Stimulated activated effector memory CD8-positive, alpha-beta T cell treated with anti-CD3 and anti-CD28 coated beads, Interleukin-12 subunit alpha, Interleukin-12 subunit beta, amount 100 ng/mL, for 72 hours (primary cell): ENCODE results near the gene ZC3H10.

ENCODE experiments used
- ATAC-seq: fragments of 150-1000 bp; cut with Tn5 transposase; 2 replicates; pipeline ENCODE4 v1.10.0; 2021
- DNase-seq, 2 donors: peaks; one replicate each; pipeline ENCODE4 v3.0.0; 2021 to 2022; ENCODE audit warnings: low spot score in 2 of 2
- H3K27ac Mint-ChIP-seq: one replicate; pipeline ENCODE4 v1.8.0; 2022; ENCODE audit warnings: mild to moderate bottlenecking, mixed read lengths
- H3K36me3 Mint-ChIP-seq: one replicate; pipeline ENCODE4 v1.8.0; 2022; ENCODE audit warnings: mild to moderate bottlenecking, mixed read lengths
- H3K4me1 Mint-ChIP-seq: one replicate; pipeline ENCODE4 v1.8.0; 2022; ENCODE audit warnings: mixed read lengths
- H3K4me3 Mint-ChIP-seq: one replicate; pipeline ENCODE4 v1.8.0; 2022; ENCODE audit warnings: mild to moderate bottlenecking, mixed read lengths
- H3K9me3 Mint-ChIP-seq: one replicate; pipeline ENCODE4 v1.8.0; 2022; ENCODE audit warnings: mixed read lengths

Gene ZC3H10

GRCh38 chr12:56129942-56130495 is 12.0 kb downstream of the ZC3H10 start:
- Mint-ChIP-seq H3K4me1 (peaks cover 60% of the 10 kb centered on the region), H3K9me3 (no peaks in the 10 kb centered on the region), H3K36me3 (peaks cover 81% of the 10 kb centered on the region), H3K4me3 (peak overlapping the region; percentile 100), H3K27ac (peak overlapping the region; percentile 97)
- DNase-seq (no peak), ATAC-seq (no peak)

GRCh38 chr12:56130876-56131275 is 12.8 kb downstream of the ZC3H10 start:
- H3K27ac Mint-ChIP-seq: peak overlapping the region; percentile 97
- peaks cover 88% of the 10 kb centered on the region for H3K36me3 Mint-ChIP-seq
- H3K4me1 Mint-ChIP-seq: peaks cover 59% of the 10 kb centered on the region
- ATAC-seq (no peak), DNase-seq (no peak)
- H3K4me3 Mint-ChIP-seq: peak overlapping the region; percentile 100
- H3K9me3 Mint-ChIP-seq: no peaks in the 10 kb centered on the region

- ATAC-seq: no peak
- no peak overlapping the region for H3K4me3 Mint-ChIP-seq
- H3K27ac Mint-ChIP-seq: peak overlapping the region; percentile 97
- peaks cover 100% of the 10 kb centered on the region for H3K36me3 Mint-ChIP-seq
- peaks cover 46% of the 10 kb centered on the region for H3K4me1 Mint-ChIP-seq
- H3K9me3 Mint-ChIP-seq: no peaks in the 10 kb centered on the region
- DNase-seq: no peak
Measured at GRCh38 chr12:56134897-56135296, 16.8 kb downstream of the ZC3H10 start.

- Mint-ChIP-seq H3K9me3 (no peaks in the 10 kb centered on the region), H3K27ac (peak overlapping the region; percentile 74), H3K36me3 (peaks cover 100% of the 10 kb centered on the region), H3K4me3 (no peak overlapping the region), H3K4me1 (peaks cover 38% of the 10 kb centered on the region)
- ATAC-seq (no peak), DNase-seq (no peak)
Measured at GRCh38 chr12:56137853-56138571, 19.9 kb downstream of the ZC3H10 start.

DNA sequence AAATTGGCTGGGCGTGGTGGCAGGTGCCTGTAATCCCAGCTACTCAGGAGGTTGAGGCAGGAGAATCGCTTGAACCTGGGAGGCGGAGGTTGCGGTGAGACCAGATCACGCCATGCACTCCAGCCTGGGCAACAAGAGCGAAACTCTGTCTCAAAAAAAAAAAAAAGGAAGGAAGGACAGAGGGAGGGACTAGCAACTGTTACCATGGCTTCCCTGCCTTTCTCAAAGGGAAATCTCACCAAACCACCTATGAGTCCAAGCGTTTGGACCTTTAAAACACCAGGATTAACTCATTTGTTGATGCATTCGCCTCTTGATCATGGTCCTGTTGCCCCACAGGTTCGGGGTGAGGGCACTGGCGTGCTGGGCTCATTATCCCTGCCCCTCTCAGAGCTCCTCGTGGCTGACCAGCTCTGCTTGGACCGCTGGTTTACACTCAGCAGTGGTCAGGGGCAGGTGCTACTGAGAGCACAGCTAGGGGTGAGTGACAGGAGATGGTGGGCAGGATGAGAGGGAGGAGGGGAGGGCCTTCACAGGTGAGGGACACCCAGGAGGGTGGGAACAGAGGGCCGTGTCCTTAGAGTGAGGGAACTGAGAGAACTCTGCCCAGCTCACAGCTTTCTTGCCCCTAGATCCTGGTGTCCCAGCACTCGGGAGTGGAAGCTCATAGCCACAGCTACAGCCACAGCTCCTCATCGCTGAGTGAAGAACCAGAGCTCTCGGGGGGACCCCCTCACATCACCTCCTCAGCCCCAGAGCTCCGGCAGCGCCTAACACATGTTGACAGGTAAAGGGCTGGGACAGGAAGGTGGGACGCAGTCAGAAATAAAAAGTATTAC is 24.1 kb downstream of the ZC3H10 start:
- Mint-ChIP-seq H3K36me3 (peaks cover 91% of the 10 kb centered on the region), H3K27ac (peak overlapping the region; percentile 91), H3K4me1 (peaks cover 44% of the 10 kb centered on the region), H3K9me3 (no peaks in the 10 kb centered on the region), H3K4me3 (no peak overlapping the region)
- no peak for DNase-seq
- ATAC-seq: no peak

DNA sequence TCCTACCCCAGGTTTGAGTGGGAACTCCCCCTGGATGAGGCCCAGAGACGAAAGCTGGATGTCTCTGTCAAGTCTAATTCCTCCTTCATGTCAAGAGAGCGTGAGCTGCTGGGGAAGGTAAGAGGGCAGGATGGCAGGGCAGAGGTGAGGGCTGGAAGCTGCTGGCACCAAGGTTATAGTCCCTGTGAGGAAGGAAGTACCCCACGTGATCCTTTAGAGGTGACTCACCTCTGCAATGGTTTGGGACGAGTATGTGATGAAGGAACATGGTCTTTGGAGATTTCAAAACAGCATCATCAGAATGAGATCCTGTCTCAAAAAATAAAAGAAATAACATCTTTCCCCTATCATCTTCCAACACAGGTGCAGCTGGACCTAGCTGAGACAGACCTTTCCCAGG is 25.2 kb downstream of the ZC3H10 start:
- ATAC-seq: peak; percentile 68

GRCh38 chr12:56143870-56144269 is 25.8 kb downstream of the ZC3H10 start:
- Mint-ChIP-seq H3K9me3 (no peaks in the 10 kb centered on the region), H3K36me3 (peaks cover 74% of the 10 kb centered on the region), H3K27ac (peak overlapping the region; percentile 91), H3K4me3 (no peak overlapping the region), H3K4me1 (peaks cover 31% of the 10 kb centered on the region)
- ATAC-seq (no peak), DNase-seq (no peak)

More for the DNA sequence above, 25.2 kb downstream of the ZC3H10 start:
- Mint-ChIP-seq H3K27ac (peak overlapping the region; percentile 91), H3K4me3 (no peak overlapping the region), H3K36me3 (peaks cover 81% of the 10 kb centered on the region), H3K4me1 (peaks cover 37% of the 10 kb centered on the region), H3K9me3 (no peaks in the 10 kb centered on the region)
- DNase-seq: no peak

DNA sequence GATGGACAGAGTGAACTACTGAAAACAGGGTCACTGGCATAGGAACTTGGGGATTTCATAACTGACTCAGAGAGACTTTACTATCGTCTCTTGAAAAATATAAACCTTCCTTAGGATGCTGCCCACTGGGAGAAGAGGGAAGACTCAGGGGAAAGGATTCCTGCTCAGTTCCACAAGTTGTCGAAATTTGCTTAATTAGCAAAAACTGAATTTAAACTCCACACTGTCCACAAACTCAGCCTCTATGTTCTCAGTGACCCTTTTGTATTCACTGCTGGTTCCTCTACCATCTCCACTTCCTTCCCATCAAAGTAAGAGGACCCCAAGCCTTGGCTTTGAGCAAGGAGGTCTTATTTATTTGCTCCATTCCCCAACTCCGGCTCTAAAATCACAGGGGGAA is 27.2 kb downstream of the ZC3H10 start:
- Mint-ChIP-seq H3K27ac (peak overlapping the region; percentile 48), H3K36me3 (peaks cover 66% of the 10 kb centered on the region), H3K9me3 (no peaks in the 10 kb centered on the region), H3K4me3 (no peak overlapping the region), H3K4me1 (peaks cover 33% of the 10 kb centered on the region)
- no peak for DNase-seq
- no peak for ATAC-seq

GRCh38 chr12:56146492-56147460 is 28.7 kb downstream of the ZC3H10 start:
- Mint-ChIP-seq H3K4me3 (no peak overlapping the region), H3K27ac (no peak overlapping the region), H3K36me3 (peaks cover 66% of the 10 kb centered on the region), H3K4me1 (peaks cover 41% of the 10 kb centered on the region), H3K9me3 (no peaks in the 10 kb centered on the region)
- ATAC-seq (no peak), DNase-seq (no peak)

- Mint-ChIP-seq H3K4me3 (peak overlapping the region; percentile 87), H3K27ac (peak overlapping the region; percentile 98), H3K4me1 (peaks cover 58% of the 10 kb centered on the region), H3K9me3 (no peaks in the 10 kb centered on the region), H3K36me3 (peaks cover 50% of the 10 kb centered on the region)
- ATAC-seq (no peak), DNase-seq (no peak)
Measured at GRCh38 chr12:56150563-56150962, 32.5 kb downstream of the ZC3H10 start.

GRCh38 chr12:56151672-56152131 is 33.6 kb downstream of the ZC3H10 start:
- peak overlapping the region; percentile 98 for H3K27ac Mint-ChIP-seq
- DNase-seq: peak; percentile 41 to 82
- H3K4me1 Mint-ChIP-seq: peaks cover 54% of the 10 kb centered on the region
- peak; percentile 78 for ATAC-seq
- H3K4me3 Mint-ChIP-seq: peak overlapping the region; percentile 87
- H3K9me3 Mint-ChIP-seq: no peaks in the 10 kb centered on the region
- H3K36me3 Mint-ChIP-seq: peaks cover 53% of the 10 kb centered on the region

GRCh38 chr12:56152132-56152755 is 34.2 kb downstream of the ZC3H10 start, which contains the start of gene MYL6B:
MYL6B (plus strand) TSS chr12:56152587; CDS start chr12:56153919, 1,332 bp downstream.
- Mint-ChIP-seq H3K4me3 (peak within 1 kb of the TSS; percentile 87), H3K9me3 (no peaks in the 10 kb centered on the region), H3K27ac (peak within 1 kb of the TSS; percentile 98), H3K36me3 (peaks cover 58% of the 10 kb centered on the region), H3K4me1 (peaks cover 54% of the 10 kb centered on the region)
- DNase-seq: peak; percentile 85 to 96
- ATAC-seq: peak; percentile 96

DNA sequence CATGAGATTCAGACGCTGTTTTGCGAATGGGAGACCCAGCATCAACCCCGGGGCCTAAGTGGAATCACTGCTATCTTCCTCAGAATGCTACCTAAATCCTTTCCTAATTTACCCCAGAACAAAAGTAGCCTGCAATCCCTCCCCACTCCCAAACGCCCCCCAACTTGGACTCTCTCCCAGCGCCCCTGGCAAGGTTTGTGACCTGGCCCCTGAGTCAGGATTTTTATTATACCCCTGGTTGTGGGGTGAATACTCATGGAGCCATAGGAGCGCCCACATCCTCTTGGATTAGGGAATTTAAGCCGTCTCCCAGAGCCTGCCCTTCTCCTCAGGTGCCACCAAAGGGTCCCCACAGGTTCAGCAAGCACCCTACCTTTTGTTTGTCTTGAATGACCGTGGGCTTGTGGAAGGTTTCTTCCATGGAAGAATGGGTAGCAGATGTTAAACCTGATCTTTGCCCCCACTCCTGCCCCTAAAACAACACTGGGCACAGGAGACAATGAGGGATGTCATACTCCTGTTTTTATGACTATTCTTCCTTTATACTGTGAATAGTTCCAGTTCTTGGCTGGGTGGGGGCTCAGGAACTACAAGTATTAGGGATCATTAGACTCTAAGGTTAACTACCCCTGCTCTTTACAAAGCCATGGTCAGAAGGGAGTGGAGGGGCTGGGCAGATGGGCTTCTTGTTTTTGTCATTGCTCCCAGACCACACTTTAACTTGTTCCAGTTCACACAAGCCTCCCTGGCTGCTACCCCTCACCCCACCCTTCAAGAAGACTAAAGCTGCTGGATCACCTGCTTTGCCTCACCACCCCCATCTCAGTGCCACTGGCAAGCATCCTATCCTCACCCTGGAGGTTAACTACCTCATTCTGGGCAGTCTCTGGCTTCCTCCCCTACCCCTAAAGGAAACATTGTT is 35.0 kb downstream of the ZC3H10 start:
- Mint-ChIP-seq H3K9me3 (no peaks in the 10 kb centered on the region), H3K36me3 (peaks cover 66% of the 10 kb centered on the region), H3K4me1 (peaks cover 62% of the 10 kb centered on the region), H3K27ac (peak overlapping the region; percentile 98), H3K4me3 (peak overlapping the region; percentile 87)
- ATAC-seq (no peak), DNase-seq (no peak)
